Activated naive CD4-positive, alpha-beta T cell treated with anti-CD3 and anti-CD28 coated beads, Interleukin-2, amount 50 U/mL, for 72 hours (primary cell): ENCODE results near the gene GID8. TPM values are rescaled to one million over a fixed set of nuclear protein-coding genes. Genes with fewer than 3 reads are reported as not detected.

Experiments used
- ATAC-seq, 2 donors: fragments of 150-1000 bp; cut with Tn5 transposase; 2 replicates each; pipeline ENCODE4 v1.10.0; 2021; ENCODE audit warnings: mild to moderate bottlenecking in 2 of 2, moderate library complexity in 2 of 2
- DNase-seq, 2 donors: peaks; one replicate each; pipeline ENCODE4 v3.0.0; 2021 to 2022; ENCODE audit warnings: low spot score in 2 of 2
- H3K27ac Mint-ChIP-seq, 2 donors: one replicate each; pipeline ENCODE4 v1.8.0; 2022; ENCODE audit warnings: mild to moderate bottlenecking in 2 of 2, mixed read lengths in 2 of 2
- H3K36me3 Mint-ChIP-seq, 2 donors: one replicate each; pipeline ENCODE4 v1.8.0; 2022; ENCODE audit warnings: mixed read lengths in 2 of 2
- H3K9me3 Mint-ChIP-seq, 2 donors: one replicate each; pipeline ENCODE4 v1.8.0; 2022; ENCODE audit warnings: mixed read lengths in 2 of 2
- total RNA-seq, 2 donors: library from RNA; stranded (reverse); gene quantifications; one replicate each; pipeline ENCODE4 v1.2.3, GENCODE V29; 2022

Gene GID8
- total RNA-seq, 2 donors from 2014 or later = 39.7 to 47.3 TPM

DNA sequence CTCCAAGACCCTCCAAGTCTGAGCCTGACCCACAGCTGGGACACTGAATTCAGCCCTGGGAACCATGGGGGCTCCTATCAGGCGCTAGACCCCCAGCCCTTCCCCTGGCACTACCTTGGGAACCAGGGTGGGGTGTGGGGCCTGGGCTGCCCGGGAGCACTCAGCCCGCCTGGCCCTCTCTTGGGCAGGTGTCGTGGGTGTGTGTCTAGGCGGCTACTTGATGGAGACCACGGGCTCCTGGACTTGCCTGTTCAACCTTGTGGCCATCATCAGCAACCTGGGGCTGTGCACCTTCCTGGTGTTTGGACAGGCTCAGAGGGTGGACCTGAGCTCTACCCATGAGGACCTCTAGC lies 29.2 kb downstream of the GID8 start:
- DNase-seq = no peak
- H3K9me3 Mint-ChIP-seq = no peaks in the 10 kb centered on the region
- H3K36me3 Mint-ChIP-seq = no peaks in the 10 kb centered on the region
- no peak overlapping the region for H3K27ac Mint-ChIP-seq
- no peak for ATAC-seq

DNA sequence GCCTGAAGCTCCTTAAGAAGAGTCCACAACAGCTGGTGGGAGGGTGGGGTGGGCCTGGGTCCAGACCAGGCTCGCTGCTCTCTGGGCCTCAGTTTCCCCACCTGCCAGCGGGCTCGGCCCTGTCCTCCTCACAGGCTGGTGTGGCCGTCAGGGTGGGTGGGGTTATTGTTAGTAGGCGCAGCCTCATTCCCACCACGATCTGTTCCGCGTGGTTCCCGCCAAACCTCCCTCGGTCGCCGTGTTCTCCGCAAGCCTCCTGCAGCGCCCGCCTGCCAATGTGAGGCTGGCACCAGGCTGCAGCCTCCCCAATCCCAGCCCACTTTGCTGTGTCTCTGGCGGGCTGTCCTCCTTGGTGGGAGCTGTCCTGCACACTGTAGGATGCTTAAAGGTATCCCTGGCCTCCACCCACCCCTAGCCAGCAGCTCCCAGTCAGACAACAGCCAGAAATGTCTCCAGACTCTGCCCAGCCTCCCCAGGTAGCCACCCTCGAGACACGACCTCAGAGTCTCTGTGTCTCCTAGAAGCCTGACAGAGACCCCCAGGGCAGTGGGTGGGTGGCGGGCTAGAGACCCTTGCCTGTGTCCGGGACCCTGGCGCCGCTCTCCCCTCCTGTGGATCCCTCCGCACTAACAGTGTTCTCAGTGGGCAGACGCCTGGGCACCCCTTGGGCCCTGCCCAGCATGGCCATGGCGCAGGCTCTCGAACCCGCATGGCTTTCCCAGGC lies 29.8 kb downstream of the GID8 start:
- ATAC-seq = no peak
- Mint-ChIP-seq H3K36me3 (no peaks in the 10 kb centered on the region), H3K27ac (no peak overlapping the region), H3K9me3 (no peaks in the 10 kb centered on the region)
- no peak for DNase-seq

GRCh38 chr20:62968378-62969178 lies 30.6 kb downstream of the GID8 start:
- DNase-seq (no peak), ATAC-seq (no peak)
- Mint-ChIP-seq H3K27ac (no peak overlapping the region), H3K9me3 (no peaks in the 10 kb centered on the region), H3K36me3 (no peaks in the 10 kb centered on the region)

DNA sequence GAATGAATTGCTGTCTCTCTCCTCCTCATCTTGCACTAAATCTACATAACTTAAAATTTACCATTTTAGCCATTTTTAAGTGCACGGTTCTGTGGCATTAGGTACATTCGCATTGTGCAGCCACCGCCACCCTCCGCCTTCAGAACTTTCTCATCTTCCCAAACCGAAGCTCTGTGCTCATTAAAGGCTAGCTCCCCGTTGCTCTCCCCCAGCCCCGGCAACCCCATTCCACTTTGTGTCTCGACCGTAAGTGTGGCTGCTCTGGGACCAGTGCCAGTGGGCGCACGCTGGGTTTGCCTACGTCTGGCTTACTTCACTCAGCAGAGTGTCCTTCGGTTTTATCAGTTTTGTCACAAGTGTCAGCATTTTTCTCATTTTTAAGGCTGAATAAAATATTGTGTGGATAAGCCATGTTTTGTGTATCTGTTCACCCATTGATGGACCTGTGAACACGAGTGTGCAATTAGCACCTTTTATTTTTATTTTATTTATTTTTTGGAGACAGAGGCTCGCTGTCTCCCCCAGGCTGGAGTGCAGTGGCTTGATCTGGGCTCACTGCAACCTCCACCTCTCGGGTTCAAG lies 31.3 kb downstream of the GID8 start:
- Mint-ChIP-seq H3K36me3 (no peaks in the 10 kb centered on the region), H3K27ac (peak overlapping the region in 1 of 2 donors; percentile 30), H3K9me3 (no peaks in the 10 kb centered on the region)
- DNase-seq = no peak
- ATAC-seq = no peak

DNA sequence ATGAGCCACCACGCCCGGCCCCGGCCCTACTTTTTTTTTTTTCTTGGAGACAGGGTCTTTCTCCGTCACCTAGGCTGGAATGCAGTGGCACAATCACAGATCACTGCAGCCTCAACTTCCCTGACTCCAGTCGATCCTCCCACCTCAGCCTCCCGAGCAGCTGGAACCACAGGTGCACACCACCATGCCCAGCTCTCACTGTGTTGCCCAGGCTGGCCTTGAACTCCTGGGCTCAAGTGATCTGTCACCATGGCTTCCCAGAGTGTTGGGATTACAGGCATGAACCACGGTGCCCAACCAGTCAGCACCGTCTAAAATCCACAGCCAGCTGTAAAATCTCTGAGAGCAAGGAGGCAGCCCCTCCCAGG lies 32.0 kb downstream of the GID8 start:
- DNase-seq (no peak), ATAC-seq (no peak)
- no peak overlapping the region for H3K27ac Mint-ChIP-seq
- no peaks in the 10 kb centered on the region for H3K9me3 Mint-ChIP-seq
- H3K36me3 Mint-ChIP-seq = no peaks in the 10 kb centered on the region

DNA sequence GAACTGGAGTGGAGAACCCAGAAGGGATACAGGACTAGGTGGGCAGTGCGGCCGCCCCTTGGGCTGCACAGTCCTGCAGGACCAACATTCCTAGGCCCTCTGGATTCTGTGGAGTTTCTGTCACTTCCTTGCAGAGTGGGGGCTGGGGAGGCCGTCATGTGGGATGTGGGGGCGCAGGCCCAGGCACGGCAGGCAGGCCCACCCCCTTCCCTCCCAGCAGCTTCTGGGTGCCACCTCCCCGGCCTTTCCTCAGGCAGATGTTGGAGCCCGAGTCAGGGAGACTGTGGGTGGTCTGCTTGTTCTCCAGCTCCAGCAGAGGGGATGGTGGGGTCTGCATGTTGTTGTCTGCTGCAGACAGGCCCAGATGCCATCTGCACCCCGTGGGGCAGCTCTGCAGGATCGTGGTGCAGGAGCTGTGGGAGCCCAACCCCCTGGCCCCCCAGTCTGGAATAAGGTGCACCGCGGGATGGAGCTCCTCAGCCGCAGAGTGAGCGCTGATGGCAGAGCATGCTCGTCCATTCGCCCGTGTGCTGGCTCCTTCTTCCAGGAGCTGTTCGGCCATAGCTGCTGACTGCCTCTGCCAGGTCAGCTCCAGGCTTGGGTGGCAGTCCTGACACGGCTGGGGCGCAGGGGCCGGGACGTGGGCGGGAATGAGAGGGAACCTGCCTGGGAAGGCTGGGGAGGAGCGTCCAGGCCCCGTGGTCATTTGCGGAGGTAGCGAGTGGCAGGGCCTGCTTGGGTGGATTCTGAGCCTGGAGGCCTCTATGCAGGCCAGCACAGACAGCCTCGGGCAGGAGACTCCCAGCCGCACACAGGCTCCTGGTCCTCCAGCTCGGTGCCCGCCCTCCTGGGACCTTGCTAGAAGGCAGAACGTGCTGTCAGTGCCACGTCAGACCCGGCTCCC lies 32.6 kb downstream of the GID8 start:
- ATAC-seq (no peak), DNase-seq (no peak)
- H3K36me3 Mint-ChIP-seq = no peaks in the 10 kb centered on the region
- H3K27ac Mint-ChIP-seq = no peak overlapping the region
- H3K9me3 Mint-ChIP-seq = no peaks in the 10 kb centered on the region

DNA sequence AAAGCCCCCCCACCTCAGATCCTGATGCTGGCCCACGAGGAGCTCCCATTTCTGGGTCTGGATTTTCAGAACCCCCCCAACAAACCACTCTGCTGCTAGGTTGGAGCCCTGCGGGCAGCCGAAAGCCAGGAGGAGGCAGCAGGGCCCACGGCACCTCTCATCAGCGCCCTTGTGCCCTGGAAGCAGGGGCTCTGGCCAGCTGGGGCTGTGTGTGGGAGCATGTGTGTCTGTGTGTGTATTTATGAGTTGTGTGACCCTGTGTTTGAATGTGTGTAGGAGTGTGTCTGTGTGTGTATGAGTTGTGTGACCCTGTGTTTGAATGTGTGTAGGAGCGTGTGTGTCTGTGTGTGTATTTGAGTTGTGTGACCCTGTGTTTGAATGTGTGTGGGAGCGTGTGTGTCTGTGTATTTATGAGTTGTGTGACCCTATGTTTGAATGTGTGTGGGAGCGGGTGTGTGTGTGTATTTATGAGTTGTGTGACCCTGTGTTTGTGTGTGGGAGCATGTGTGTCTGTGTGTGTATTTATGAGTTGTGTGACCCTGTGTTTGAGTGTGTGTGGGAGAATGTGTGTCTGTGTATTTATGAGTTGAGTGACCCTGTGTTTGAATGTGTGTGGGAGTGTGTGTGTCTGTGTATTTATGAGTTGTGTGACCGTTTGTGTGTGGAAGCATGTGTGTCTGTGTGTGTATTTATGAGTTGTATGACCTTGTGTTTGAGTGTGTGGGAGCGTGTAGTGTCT lies 33.4 kb downstream of the GID8 start:
- H3K27ac Mint-ChIP-seq = no peak overlapping the region

DNA sequence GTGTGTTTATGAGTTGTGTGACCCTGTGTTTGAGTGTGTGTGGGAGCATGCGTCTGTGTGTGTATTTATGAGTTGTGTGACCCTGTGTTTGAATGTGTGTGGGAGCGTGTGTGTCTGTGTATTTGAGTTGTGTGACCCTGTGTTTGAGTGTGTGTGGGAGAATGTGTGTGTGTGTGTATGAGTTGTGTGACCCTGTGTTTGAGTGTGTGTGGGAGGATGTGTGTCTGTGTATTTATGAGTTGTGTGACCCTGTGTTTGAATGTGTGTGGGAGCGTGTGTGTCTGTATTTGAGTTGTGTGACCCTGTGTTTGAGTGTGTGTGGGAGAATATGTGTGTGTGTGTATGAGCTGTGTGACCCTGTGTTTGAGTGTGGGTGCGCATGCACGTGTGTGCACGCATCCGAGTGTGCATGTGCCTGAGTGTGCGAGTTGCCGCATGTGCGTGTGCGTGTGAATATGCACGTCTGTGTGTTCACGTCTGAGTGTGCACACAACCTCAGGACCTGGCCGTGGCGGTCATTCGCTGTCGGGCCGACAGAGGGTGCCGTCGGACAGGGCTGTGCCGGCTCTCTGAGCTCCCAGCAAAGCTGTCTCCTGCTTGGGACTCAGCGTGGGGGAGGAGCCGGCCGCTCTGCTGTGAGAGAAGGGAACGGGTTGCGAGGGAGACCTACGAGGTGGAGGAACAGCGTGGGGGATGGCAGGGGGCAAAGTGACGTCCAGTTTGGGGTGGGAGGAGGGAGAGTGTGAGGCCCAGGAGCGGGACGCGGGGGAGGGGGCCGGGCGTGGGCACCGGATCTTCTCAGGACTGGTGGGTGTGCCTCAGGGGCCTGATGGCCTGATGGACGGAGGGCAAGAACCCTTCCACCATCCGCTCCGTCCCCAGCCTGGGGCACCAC lies 34.2 kb downstream of the GID8 start:
- H3K36me3 Mint-ChIP-seq = no peaks in the 10 kb centered on the region
- peak; percentile 95 to 97 for ATAC-seq
- H3K27ac Mint-ChIP-seq = no peak overlapping the region
- peak; percentile 72 to 92 for DNase-seq
- no peaks in the 10 kb centered on the region for H3K9me3 Mint-ChIP-seq

More for the DNA sequence above, 33.4 kb downstream of the GID8 start:
- no peaks in the 10 kb centered on the region for H3K36me3 Mint-ChIP-seq
- no peak for DNase-seq
- no peaks in the 10 kb centered on the region for H3K9me3 Mint-ChIP-seq
- ATAC-seq = no peak

- H3K27ac Mint-ChIP-seq = no peak overlapping the region
- ATAC-seq (peak in 1 of 2 donors; percentile 5), DNase-seq (no peak)
- H3K36me3 Mint-ChIP-seq = no peaks in the 10 kb centered on the region
- no peaks in the 10 kb centered on the region for H3K9me3 Mint-ChIP-seq
These were observed 35.1 kb downstream of the GID8 start for GRCh38 chr20:62972845-62973745.

- Mint-ChIP-seq H3K9me3 (no peaks in the 10 kb centered on the region), H3K36me3 (no peaks in the 10 kb centered on the region), H3K27ac (no peak overlapping the region)
- DNase-seq (no peak), ATAC-seq (no peak)
These were observed 37.4 kb downstream of the GID8 start for GRCh38 chr20:62975251-62975760.

DNA sequence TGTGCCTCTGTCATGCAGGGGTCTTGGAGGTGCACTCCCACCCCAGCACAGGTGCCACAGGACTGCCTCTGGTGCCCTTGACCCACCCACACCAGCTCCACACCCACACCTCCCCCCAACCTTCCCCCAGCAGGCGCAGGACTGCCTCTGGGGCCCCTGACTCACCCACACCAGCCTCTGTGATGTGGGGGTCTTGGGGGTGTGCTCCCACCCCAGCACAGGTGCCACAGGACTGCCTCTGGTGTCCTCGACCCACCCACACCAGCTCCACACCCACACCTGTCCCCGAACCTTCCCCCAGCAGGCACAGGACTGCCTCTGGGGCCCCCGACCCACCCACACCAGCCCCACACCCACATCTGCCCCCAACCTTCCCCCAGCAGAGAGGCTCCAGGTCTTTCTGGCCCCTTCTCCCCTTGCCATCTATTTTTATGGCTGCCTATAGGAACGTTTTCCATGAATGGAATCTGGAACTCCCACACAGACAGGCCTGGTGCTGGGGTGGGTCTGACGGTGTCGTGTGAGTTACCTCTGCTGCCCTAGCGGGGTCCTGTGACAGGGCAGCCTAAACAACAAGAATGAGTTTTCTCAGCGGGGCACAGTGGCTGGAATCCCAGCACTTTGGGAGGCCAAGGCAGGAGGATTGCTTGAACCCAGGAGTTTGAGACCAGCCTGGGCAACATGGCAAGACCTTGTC lies 38.0 kb downstream of the GID8 start:
- no peak for ATAC-seq
- no peaks in the 10 kb centered on the region for H3K36me3 Mint-ChIP-seq
- no peak for DNase-seq
- H3K27ac Mint-ChIP-seq = no peak overlapping the region
- H3K9me3 Mint-ChIP-seq = no peaks in the 10 kb centered on the region

GRCh38 chr20:62976886-62977285 lies 38.9 kb downstream of the GID8 start:
- Mint-ChIP-seq H3K27ac (no peak overlapping the region), H3K9me3 (no peaks in the 10 kb centered on the region), H3K36me3 (no peaks in the 10 kb centered on the region)
- no peak for DNase-seq
- ATAC-seq = no peak

DNA sequence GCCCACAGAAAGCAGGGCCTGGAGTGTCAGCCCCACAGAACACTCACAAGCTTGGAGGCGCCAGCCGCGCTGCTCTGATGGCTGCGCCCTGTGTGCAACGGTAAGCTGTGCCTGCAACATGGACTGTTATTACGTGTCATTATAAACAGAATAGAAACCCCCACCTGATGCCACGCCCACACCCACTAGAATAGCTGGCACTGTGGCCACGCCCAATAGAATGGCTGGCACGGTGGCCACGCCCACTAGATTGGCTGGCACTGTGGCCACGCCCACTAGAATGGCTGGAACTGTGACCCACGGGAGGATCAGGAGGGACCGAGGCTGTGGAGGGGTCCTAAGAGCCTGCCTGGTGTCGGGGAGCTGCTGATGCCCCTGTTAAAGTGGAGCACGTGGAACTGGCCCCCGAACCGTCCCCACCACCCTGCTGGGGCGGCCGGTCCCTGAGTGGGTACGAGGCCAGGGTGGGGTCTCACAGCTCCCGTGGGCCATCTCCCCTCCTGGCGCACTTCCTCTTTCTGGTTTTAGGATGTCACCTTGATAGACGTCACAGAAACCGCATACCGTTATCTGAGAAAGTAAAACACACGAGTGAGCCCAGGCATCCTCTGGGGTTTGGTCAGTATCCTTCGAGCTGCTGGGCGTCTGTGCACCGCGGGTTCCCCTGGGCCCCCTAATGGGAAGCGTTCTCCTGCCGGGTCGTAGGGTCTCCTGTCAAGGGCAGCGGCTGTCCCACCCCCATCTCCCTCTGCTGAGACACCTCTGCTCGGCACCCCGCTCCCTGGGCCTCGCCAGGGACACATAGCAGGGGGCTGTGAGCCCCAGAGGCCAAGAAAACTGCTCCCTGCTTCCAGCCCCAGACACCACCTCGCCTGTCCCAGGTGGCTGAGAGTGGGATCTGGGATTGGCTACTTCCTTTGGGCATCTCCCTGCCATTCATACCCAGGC lies 39.9 kb downstream of the GID8 start:
- ATAC-seq (peak; percentile 70 to 80), DNase-seq (peak in 1 of 2 donors; percentile 60)
- no peak overlapping the region for H3K27ac Mint-ChIP-seq
- H3K9me3 Mint-ChIP-seq = no peaks in the 10 kb centered on the region
- no peaks in the 10 kb centered on the region for H3K36me3 Mint-ChIP-seq
